HG03571 (cell line): ENCODE results near the gene TRIM62.

Experiments
- ATAC-seq: cut with Tn5 transposase; IDR thresholded peaks from one replicate; pipeline ENCODE4 v1.9.1; 2021; ENCODE audit not compliant: unreplicated experiment

The TRIM62 gene

GRCh38 chr1:33162141-33162540, 19.7 kb downstream of the TRIM62 start:
- ATAC-seq, result no peak

- ATAC-seq, result no peak
Observed at GRCh38 chr1:33161061-33161681, 20.7 kb downstream of the TRIM62 start.

GRCh38 chr1:33159577-33159976, 22.3 kb downstream of the TRIM62 start:
- ATAC-seq, result no peak

DNA sequence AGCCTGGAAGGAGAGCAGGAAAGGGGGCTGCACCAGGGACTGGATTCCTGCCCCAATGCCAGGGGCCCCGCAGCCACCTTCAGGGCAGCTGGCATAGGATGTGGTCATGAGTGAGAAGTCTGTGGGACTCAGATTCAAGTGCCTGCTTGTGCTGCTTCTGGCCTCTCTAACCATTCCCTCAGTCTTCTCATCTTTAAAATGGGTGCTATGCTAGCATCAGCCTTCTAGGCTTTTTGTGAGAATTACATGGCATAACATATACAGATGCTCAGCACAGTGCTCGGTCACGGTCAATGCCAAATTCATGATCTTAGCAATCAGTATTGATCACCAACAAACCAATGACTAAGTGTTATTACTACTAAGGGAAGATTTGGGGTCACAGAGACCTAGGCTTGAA, 23.5 kb downstream of the TRIM62 start:
- ATAC-seq, result no peak

- ATAC-seq, result no peak
Observed at GRCh38 chr1:33157131-33157530, 24.7 kb downstream of the TRIM62 start.

DNA sequence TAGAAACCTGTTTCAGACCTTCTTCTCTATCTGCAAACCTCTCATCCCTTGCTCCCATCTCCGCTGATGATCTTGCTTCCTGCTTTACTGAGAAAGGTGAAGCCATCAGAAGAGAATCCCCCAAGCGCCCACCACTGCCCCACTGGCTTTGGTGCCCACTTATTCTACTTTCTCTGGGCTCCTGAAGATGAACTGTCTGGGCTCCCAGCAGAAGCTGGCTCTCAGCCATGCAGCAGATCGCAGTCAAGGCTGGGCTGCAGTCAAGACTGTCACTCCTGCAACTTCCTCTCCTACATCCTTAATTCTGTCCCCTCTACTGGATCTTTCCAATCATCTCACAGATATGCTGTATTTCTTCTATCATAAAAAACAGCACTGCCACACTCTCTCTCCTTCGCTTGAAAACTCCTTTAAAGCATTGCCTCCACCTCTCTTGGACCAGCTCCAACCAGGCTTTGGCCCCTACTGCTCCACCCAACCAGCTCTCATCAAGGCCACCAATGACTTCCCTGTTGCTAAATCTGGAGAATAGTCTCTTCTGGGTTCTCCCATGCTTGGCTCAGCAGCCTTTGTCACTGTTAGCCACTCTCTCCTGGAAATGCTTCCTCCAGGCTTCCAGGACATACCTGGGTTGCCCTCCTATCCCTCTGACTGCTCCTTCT, 25.8 kb downstream of the TRIM62 start:
- ATAC-seq, result no peak

DNA sequence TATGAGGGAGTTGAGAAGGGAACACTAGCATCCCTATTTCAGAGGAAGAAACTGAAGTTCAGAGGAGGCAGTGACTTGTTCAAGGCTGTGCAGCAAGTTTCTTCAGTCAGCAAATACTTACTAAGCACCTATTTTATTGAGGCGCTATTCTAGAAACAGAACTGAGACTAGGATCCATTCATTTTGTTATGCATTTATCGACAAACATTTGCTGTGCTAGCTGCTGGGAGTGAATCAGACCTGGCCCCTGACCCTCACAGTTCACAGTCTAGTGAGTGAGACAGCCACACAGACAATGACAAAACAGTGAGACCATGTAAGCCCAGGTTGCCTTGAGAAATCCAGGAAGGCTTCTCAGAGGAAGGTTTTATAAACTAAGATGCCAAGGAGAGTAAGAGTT, 28.2 kb downstream of the TRIM62 start:
- no peak for ATAC-seq

- ATAC-seq, result no peak
Observed at GRCh38 chr1:33152685-33153432, 29.0 kb downstream of the TRIM62 start.

- ATAC-seq, result no peak
Observed at GRCh38 chr1:33151116-33151515, 30.7 kb downstream of the TRIM62 start.

DNA sequence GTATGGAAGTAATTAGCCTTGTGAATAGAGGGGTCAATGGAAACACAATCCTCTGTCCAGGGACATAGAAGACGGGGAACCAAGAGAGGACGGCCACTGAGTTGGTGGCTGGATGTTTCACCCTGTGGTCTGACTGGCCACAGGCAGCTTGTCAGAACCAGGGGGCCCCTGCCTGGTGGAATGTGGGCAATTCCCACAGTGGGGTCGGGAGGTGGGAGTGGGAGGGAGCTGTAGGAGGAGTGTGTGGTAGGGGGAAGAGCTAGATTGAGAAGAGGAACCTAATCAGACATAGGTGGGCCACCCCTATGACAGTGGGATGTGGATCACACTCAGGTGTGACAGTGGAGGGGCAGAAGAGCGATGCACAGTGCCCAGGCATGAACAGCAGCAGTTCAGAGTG, 31.3 kb downstream of the TRIM62 start:
- no peak for ATAC-seq

- no peak for ATAC-seq
Observed at GRCh38 chr1:33149453-33150190, 32.2 kb downstream of the TRIM62 start.

GRCh38 chr1:33148615-33149014, 33.2 kb downstream of the TRIM62 start:
- ATAC-seq, result no peak

DNA sequence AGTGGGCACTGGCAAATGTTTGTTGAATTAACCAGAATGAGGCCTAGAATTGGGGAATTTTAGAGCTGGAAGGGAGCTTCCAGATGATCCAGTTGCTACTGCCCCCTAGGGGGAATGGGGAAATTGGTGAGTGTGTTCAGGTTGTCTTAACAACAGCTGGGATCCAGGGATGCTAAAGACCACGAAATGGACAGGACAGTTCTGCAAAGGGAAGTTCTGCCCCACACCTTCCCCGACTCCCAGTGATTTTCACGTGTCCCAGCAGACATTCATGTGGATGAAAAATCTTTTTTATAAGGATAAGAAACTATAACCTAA, 33.9 kb downstream of the TRIM62 start:
- no peak for ATAC-seq

DNA sequence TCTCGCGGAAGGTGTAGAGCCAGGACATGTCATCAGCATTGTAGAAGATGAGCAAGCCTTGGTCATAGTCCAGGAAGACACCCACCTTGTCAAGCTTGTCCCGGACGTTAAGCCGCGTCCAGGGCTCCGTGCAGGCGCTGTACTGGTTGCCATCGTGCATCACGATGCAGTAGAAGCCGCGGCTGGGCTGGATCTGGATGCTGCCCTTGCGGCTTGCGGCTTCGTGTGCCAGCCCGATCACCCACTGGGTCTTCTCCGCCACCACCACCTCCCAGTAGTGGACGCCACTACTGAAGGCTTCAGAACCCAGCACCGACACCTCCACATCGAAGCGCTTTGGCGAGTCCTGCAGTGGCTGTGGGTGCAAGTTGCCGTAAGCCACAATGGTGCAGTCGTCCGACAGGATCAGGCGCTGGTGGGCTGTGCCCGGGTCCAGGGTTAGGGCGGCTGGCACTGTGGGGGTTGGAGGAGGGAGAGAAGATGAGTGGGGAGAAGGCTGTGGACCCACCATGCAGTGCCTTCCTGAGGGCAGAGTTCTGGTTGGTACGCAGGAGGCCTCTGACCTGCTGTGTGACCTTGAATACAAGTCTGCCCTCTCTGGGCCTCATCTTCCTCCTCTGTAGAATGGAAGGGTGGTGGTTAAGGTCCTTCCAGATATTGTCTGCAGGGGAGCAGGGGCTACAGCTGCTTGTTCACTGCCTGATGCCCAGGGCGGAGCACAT, 34.4 kb downstream of the TRIM62 start:
- ATAC-seq, result no peak

- no peak for ATAC-seq
Observed at GRCh38 chr1:33146003-33146402, 35.8 kb downstream of the TRIM62 start.

- ATAC-seq, result no peak
Observed at GRCh38 chr1:33143698-33144097, 38.1 kb downstream of the TRIM62 start.

DNA sequence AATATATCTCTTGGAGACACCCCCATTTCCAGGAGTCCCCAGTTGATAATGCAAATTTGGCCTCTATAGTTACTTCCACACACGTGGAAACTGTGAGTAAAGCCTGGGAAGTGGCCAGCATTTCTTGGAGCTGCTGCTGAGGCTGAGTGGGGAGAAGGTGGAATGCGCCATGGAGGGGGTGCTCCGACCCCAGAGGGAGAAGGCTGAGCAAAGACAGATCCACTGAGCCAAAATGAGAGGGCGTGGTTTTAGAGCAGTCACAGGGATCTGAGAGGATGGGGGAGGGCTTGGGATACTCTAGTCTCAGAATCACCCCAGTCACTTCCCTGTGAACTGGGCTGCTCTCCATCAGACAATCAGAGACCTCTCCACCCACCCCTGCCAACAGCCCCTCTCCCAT, 38.7 kb downstream of the TRIM62 start:
- no peak for ATAC-seq

DNA sequence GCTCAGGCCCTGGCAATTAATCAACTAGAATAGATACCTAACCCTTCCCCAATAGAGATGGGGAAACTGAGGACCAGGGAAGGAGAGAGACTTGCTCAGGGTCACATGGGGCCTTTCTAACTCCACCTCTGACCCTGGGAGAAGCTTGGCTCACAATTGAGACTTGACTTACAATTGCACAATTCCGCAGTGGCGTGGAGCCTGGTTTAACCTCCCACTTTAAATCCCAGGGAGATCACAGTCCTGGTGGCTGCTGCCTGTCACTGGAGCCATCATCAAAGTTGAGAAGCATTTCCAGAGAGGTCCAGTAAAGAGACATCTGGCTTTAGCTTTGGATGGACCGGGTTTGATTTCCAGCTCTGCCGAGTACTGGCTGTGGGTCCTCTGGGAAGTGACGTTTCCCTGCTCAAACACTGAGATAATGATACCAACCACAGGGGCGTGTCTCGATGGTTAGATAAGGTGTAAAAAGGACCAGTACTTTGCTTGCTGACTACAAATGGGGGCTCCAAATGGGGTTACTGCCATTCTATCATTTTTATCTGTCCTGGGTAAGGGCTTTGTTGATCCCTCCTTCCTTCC, 39.3 kb downstream of the TRIM62 start:
- ATAC-seq, result no peak

- ATAC-seq, result no peak
Observed at GRCh38 chr1:33141781-33142180, 40.1 kb downstream of the TRIM62 start.

DNA sequence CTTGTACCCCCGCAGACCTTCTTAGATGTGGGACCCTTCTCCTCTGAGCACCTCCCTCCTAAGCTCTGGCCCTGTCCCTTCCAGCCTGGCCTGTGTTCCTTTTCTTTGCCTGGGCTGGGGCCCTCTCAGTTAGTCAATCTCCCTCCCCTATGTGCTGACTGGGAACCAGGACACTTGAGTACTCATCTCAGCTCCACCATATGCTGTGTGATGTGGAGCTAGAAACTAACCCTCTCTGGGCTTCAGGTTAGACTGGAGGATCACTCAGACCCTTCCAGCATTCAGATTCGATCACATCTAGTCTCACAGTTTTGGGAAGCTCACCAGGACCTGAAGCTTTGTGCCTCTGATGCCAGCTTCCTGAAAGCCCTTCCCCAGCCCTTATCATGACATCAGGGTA, 40.6 kb downstream of the TRIM62 start:
- no peak for ATAC-seq
